HepG2 (cell line): Measurements from ENCODE around the gene PODN. TPM values are rescaled to one million over a fixed set of nuclear protein-coding genes. Genes with fewer than 3 reads are reported as not detected.

Experiments used
- AFF4 ChIP-seq: sonication (generic); formaldehyde crosslinking; IDR thresholded peaks from 2 replicates; pipeline ENCODE4 v1.4.0; 2020; ENCODE audit warnings: missing genetic modification reagents
- CERS6 ChIP-seq: sonication (generic); formaldehyde crosslinking; IDR thresholded peaks from 2 replicates; pipeline ENCODE4 v1.5.0; 2020; ENCODE audit warnings: missing genetic modification reagents
- ERF ChIP-seq: IDR thresholded peaks from 2 replicates; pipeline ENCODE4 v1.6.1; 2018; ENCODE audit warnings: missing biosample characterization, missing genetic modification reagents
- HHEX ChIP-seq: IDR thresholded peaks from 2 replicates; pipeline ENCODE4 v1.6.1; 2016; ENCODE audit warnings: control low read depth
- JUN ChIP-seq: sonication (generic); formaldehyde crosslinking; IDR thresholded peaks from 2 replicates; pipeline ENCODE4 v1.4.0; 2020; ENCODE audit warnings: mild to moderate bottlenecking, missing genetic modification reagents
- KDM5B ChIP-seq: sonication (generic); formaldehyde crosslinking; IDR thresholded peaks from 2 replicates; pipeline ENCODE4 v1.4.0; 2020; ENCODE audit warnings: missing genetic modification reagents, mild to moderate bottlenecking, borderline replicate concordance
- NKX3-1 ChIP-seq: sonication (generic); formaldehyde crosslinking; IDR thresholded peaks from 2 replicates; pipeline ENCODE4 v1.5.0; 2020; ENCODE audit warnings: missing genetic modification reagents
- SMYD3 ChIP-seq: sonication (generic); formaldehyde crosslinking; IDR thresholded peaks from 2 replicates; pipeline ENCODE4 v1.8.1; 2023; ENCODE audit warnings: mild to moderate bottlenecking, missing genetic modification reagents
- SP5 ChIP-seq: IDR thresholded peaks from 2 replicates; pipeline ENCODE4 v1.6.1; 2016; ENCODE audit warnings: low read depth, borderline replicate concordance
- TBL1XR1 ChIP-seq: fragments of 150-350 bp; IDR thresholded peaks from 2 replicates; pipeline ENCODE4 v1.6.1; 2014; ENCODE audit warnings: borderline replicate concordance, low read length; ENCODE audit not compliant: partially characterized antibody
- ZBTB40 ChIP-seq, 2 experiments: fragments of 450-650 bp in 1 of 2; sonication (generic) in 1 of 2; formaldehyde crosslinking in 1 of 2; IDR thresholded peaks; 2 replicates each; pipeline versions ENCODE4 v1.6.1 to v1.8.0; 2016 to 2022; ENCODE audit warnings: antibody characterized with exemption in 1 of 2, mild to moderate bottlenecking in 1 of 2, missing genetic modification reagents in 1 of 2
- ZNF235 ChIP-seq: sonication (generic); formaldehyde crosslinking; IDR thresholded peaks from 2 replicates; pipeline ENCODE4 v1.8.1; 2023; ENCODE audit warnings: mild to moderate bottlenecking, missing genetic modification reagents, borderline replicate concordance
- polyA plus RNA-seq, 8 experiments: library from polyadenylated mRNA; depleted of rRNA in 3 of 8; stranded (reverse) in 7 of 8; unstranded in 1 of 8; fragments of >200 nt; fragmentation: Illumina TruSeq in 4 of 8; extraction: Trizol in 4 of 8; gene quantifications; 2 replicates each; pipeline versions ENCODE4 v1.2.1 to v1.2.3, GENCODE V29; 2011 to 2016; ENCODE audit warnings: low read depth in 4 of 8, missing spikeins in 1 of 8, mixed read lengths in 1 of 8; ENCODE audit not compliant: insufficient read depth in 1 of 8
- total RNA-seq, 5 experiments: library from RNA; depleted of rRNA; stranded (reverse); fragments of >200 nt; fragmentation: Illumina TruSeq; extraction: Trizol; gene quantifications; 2 replicates each; pipeline ENCODE4 v1.2.3, GENCODE V29; 2016; ENCODE audit warnings: low read depth in 1 of 5
- TF ChIP-seq, protein P1 (sequence below): sonication (generic); formaldehyde crosslinking; conservative IDR thresholded peaks from 2 replicates; pipeline ENCODE4 v1.4.0; 2020; ENCODE audit warnings: missing genetic modification reagents

PODN gene
- total and polyA plus RNA-seq, 2 of the 13 experiments (the other 11 are each of a cell fraction or from before 2014, with no cell fraction given), result 0.13 TPM; not detected in 1

GRCh38 chr1:53107570-53108322 lies 45.7 kb downstream of the PODN start (continued):
- TF ChIP-seq KDM5B, result no peak
- peak; percentile 96 for TF ChIP-seq HHEX (CRISPR knock-in tag)
- TF ChIP-seq JUN (CRISPR knock-in tag), result peak; percentile 69; the same call in 1 of the 2 replicates
- TF ChIP-seq ZNF235 (CRISPR knock-in tag), result no peak
- TF ChIP-seq CERS6 (CRISPR knock-in tag), result no peak
- TF ChIP-seq AFF4, result no peak
- TF ChIP-seq ZBTB40 (IDR thresholded peaks at IDR 0.05), result no peak
- peak; percentile 74; the same call in 1 of the 2 replicates for TF ChIP-seq ZBTB40 (CRISPR knock-in tag; IDR thresholded peaks at IDR 0.05)
- TF ChIP-seq, protein P1, sequence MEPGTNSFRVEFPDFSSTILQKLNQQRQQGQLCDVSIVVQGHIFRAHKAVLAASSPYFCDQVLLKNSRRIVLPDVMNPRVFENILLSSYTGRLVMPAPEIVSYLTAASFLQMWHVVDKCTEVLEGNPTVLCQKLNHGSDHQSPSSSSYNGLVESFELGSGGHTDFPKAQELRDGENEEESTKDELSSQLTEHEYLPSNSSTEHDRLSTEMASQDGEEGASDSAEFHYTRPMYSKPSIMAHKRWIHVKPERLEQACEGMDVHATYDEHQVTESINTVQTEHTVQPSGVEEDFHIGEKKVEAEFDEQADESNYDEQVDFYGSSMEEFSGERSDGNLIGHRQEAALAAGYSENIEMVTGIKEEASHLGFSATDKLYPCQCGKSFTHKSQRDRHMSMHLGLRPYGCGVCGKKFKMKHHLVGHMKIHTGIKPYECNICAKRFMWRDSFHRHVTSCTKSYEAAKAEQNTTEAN (CRISPR knock-in tag), result peak; percentile 64; the same call in 1 of the 2 replicates
- TF ChIP-seq NKX3-1 (CRISPR knock-in tag), result peak; percentile 87
- peak; percentile 76 for TF ChIP-seq TBL1XR1
- peak; percentile 89 for TF ChIP-seq SP5 (CRISPR knock-in tag)
- 0 out of 2 replicates have a peak, but pooled peaks have one; percentile 53 for TF ChIP-seq SMYD3
- TF ChIP-seq ERF, result peak; percentile 94
